Hematopoietic multipotent progenitor cell treated with erythropoietin and hydrocortisone succinate and interleukin-3 and kit ligand, for 6 days (in vitro differentiated cells): ENCODE data around the gene OR9I1.

ENCODE experiments used
- DNase-seq: peaks from one replicate; pipeline ENCODE4 v3.0.0-alpha.2; 2015

OR9I1 gene

DNA sequence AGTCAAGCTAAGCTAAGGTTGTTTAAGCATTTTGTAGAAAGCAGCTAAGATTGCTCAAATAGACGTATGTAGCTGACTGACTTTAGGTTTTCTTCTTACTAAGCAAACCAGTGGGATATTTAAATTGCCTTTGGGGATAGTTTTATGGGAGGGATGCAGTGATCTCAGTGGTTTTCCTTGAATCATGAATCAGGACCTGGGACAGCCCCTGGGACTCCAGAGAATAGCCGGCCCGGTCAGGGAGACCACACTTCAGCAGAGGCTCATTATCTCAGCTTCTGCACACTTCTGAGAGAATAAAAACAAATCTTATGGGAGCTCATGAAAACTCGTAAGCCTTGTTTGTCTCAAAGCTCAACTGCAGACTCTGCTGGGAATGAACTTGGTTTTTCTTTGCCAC, at the start of gene OR9I1:
Gene OR9I1 (minus strand): TSS at position 62 of the 400 bp plus-strand sequence. CDS start 6,086 bp downstream, outside the sequence.
- no peak for DNase-seq

DNA sequence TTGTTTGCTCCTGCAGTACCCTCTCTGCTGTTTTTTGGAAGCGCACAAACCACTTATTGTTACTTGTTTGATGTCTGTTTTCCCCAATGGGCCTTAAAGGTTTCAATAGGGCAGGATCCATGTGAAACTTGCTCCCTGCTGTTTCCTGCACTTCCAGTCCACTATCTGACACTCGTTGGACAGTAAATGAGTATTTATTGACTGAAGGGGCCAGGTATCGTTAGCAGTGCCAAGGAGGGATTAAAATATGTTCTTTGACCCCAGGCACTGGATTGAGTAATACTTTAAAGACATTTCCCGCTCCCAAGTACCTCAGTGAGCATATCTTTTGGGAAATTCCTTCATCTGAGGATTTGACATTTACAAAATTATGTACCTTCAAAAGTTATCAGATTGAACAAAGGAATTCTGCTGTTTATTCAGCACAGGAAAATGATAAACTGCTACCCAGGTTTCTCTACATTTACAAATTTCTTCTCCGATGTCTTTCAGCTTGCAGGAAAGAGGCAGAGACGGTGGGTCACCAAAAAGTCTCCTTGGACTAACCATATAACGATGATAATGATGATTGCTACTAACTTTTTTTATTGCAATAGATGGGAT, 40.3 kb upstream of the OR9I1 start:
- no peak for DNase-seq

GRCh38 chr11:58164990-58165389, 39.7 kb upstream of the OR9I1 start:
- DNase-seq, result no peak

GRCh38 chr11:58164389-58164788, 39.1 kb upstream of the OR9I1 start:
- no peak for DNase-seq

GRCh38 chr11:58152781-58153180, 27.5 kb upstream of the OR9I1 start:
- no peak for DNase-seq

DNA sequence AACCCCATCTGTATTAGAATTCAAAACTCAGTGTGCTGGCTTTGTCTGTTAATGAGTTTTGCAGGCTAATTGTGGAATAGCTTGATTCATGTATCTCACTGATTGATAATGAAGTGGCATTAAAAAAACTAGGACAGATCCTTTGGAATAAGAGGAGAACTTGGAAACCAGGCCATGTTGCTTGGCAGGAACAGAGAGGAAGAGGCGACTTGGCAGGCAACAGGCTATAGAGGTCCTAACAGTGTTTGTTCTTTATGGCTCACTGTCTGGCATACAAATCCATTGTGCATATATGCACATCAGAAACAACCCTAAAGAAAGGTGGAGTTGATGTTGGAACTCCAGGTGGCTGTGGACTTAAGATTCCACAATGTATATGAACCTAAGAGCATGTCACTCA, 17.4 kb upstream of the OR9I1 start:
- DNase-seq, result no peak

DNA sequence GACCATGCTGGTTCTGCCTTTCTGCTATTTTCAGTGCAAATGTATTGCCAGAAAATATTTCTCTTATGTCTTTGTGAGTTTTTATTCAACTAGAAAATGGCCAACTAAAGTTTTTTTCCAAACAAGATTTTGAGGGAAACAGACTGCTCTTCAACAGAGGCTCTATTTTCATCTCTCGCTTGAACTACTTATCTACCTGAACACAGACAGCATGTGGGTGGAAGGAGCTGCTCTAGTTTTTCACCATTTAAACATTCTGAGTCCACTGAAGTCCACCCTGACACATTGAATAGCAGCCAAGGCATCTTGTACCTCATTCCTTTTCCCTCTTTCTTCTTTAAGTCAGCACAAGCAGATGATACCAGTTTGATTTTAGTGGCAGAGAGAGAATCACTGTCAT, 9.8 kb upstream of the OR9I1 start:
- no peak for DNase-seq

- DNase-seq, result no peak
Measured at GRCh38 chr11:58134151-58134550, 8.8 kb upstream of the OR9I1 start.

DNA sequence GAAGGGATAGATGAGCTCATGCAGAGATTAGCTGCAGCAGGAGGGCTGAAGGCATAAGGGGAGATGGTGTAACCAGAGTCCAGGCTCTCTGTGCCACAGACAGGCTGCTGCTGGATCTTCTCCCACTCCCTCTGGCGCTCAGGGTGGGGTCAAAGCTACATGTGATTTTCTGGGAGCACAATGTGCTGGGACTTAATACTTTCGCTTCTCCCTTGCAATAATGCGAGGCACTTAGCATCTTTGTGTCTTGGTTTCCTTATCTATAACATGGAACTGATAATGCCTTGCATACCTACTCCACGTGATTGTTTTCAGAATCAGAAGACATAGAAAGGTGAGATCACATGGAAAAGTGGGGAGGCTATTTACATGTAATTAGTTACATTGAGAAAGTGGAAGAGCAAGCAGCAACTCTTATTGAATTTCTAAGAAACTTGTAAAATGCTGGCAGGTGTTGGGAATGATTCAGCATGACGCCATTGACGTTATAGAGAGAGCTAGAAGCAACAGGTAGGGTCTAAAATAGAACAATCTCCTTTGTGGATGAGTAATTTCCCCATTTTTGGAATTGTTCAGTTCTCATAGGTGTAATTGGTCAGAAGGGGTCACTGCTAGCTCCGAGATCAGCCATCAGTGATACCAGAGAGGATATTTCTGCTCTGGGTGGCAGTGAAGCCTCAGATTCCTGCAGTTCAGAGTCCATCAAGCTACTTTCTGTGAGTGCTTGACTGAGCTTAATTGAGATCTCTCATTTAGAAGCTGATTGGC, 8.2 kb upstream of the OR9I1 start:
- DNase-seq, result no peak

- no peak for DNase-seq
Measured at GRCh38 chr11:58127350-58127749, 2.0 kb upstream of the OR9I1 start.

DNA sequence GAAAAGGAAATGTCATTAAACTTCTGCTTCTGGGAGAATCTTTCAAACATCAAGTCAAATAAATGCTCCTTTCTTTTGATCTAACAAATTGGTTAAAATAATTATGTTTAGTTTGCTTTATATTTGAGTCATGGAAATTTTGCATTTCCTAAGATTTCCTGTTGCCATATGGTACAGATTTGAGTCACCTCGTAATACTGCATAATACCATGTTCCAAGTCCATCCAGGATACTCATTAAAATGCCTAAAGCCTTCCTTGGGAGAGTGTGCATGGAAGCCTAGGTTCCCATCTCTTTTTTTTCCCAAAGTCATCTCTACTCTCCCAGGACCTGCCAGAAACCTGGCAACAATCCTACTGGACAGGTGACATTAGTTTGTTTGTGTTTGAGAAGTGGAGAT, 4.2 kb downstream of the OR9I1 start:
- DNase-seq, result no peak

DNA sequence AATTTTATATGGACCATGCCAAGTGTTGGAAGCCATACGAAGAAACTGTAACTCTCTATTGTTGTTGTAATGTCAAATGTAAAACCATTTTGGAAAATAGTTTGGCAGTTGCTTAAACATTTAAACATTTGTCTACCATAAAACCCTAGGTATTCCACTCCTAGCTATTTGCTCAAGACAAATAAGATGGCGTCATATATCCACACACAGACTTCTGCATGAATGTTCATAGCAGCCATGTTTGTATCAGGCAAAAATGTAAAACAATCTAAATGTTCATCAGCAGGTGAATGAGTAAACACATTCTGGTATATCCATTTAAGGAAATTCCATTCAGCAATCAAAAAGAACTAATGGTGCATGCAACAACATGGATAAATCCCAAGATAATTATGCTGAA, 27.9 kb downstream of the OR9I1 start:
- no peak for DNase-seq

DNA sequence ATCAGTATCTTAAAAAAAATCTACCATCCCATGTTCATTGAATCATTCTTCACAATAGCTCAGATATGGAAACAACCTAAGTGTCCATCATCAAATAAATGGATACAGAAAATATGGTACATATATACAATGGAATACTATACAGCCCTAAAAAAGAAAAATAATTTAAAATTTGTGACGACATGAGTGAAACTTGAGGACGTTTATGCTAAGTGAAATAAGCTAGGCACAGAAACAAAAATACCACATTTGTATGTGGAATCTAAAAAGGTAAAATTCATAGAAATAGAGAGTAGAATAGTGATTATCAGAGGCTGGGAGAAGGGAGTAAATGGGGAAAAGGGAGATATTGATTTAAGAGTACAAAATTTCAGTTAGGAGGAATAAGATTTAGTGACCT, 38.8 kb downstream of the OR9I1 start:
- DNase-seq, result no peak

GRCh38 chr11:58075781-58076180, 49.5 kb downstream of the OR9I1 start:
- DNase-seq, result no peak

- DNase-seq, result no peak
Measured at GRCh38 chr11:58070585-58070984, 54.7 kb downstream of the OR9I1 start.

DNA sequence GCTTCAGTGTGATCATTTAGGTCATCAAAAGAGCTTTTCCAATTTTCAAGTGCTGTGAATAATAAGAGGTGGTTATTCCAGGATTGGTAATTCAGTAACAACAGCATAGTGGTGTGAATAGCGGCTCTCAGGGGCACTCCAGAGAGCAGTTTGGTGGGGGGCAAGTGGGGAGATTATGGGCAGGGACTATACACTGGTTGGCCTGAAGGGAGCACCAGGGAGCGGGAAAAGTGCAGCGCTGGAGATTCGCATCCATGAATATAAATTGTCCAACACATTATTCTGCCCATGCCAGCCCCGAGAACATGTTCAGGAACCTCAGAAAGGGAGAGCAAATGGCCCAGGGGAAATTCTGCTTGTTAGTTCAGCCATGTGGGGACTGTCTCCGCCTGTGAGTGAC, 56.7 kb downstream of the OR9I1 start:
- DNase-seq, result no peak

GRCh38 chr11:58067685-58068084, 57.6 kb downstream of the OR9I1 start:
- no peak for DNase-seq
